GM23248 (cell line): ENCODE measurements around the gene COL6A5. TPM values are rescaled to one million over a fixed set of nuclear protein-coding genes. Genes with fewer than 3 reads are reported as not detected.

ENCODE experiments used
- DNase-seq: peaks from one replicate; pipeline ENCODE4 v3.0.0-alpha.2; 2015
- H2AFZ ChIP-seq: fragments of 200-600 bp; sonication (generic); 2 replicates; pipeline ENCODE4 v1.6.1; 2016; ENCODE audit warnings: antibody characterized with exemption
- H3F3A ChIP-seq: fragments of 200-600 bp; sonication (generic); 2 replicates; pipeline ENCODE4 v1.6.1; 2016; ENCODE audit warnings: mild to moderate bottlenecking, antibody characterized with exemption, mixed run types; ENCODE audit not compliant: insufficient read depth
- H3K27ac ChIP-seq: fragments of 200-600 bp; sonication (generic); 2 replicates; pipeline ENCODE4 v1.5.1; 2016; ENCODE audit warnings: mild to moderate bottlenecking
- H3K27me3 ChIP-seq: fragments of 200-600 bp; sonication (generic); replicated peaks from 2 replicates; pipeline ENCODE4 v1.6.1; 2016; ENCODE audit warnings: mild to moderate bottlenecking; ENCODE audit not compliant: insufficient read depth
- H3K36me3 ChIP-seq: fragments of 200-600 bp; sonication (generic); 2 replicates; pipeline ENCODE4 v1.6.1; 2016; ENCODE audit warnings: low read depth, mild to moderate bottlenecking
- H3K4me1 ChIP-seq: fragments of 200-600 bp; sonication (generic); 2 replicates; pipeline ENCODE4 v1.6.1; 2016; ENCODE audit warnings: mild to moderate bottlenecking; ENCODE audit not compliant: insufficient read depth
- H3K4me2 ChIP-seq: fragments of 200-600 bp; sonication (generic); one replicate; pipeline ENCODE4 v1.6.1; 2016; ENCODE audit warnings: mild to moderate bottlenecking; ENCODE audit not compliant: unreplicated experiment
- H3K4me3 ChIP-seq: fragments of 200-600 bp; sonication (generic); 2 replicates; pipeline ENCODE4 v1.5.1; 2016; ENCODE audit warnings: mild to moderate bottlenecking
- H3K79me2 ChIP-seq: fragments of 200-600 bp; sonication (generic); 2 replicates; pipeline ENCODE4 v1.6.1; 2016; ENCODE audit warnings: mild to moderate bottlenecking; ENCODE audit not compliant: insufficient read depth
- H3K9ac ChIP-seq: fragments of 200-600 bp; sonication (generic); 2 replicates; pipeline ENCODE4 v1.6.1; 2016; ENCODE audit warnings: mild to moderate bottlenecking
- H3K9me2 ChIP-seq: fragments of 200-600 bp; sonication (generic); 2 replicates; pipeline ENCODE4 v1.6.1; 2016; ENCODE audit warnings: mixed run types, mild to moderate bottlenecking, moderate library complexity; ENCODE audit not compliant: insufficient read depth
- H3K9me3 ChIP-seq: fragments of 200-600 bp; sonication (generic); one replicate; pipeline ENCODE4 v1.6.1; 2017; ENCODE audit warnings: low read depth
- H4K20me1 ChIP-seq: fragments of 200-600 bp; sonication (generic); 2 replicates; pipeline ENCODE4 v1.6.0; 2016; ENCODE audit not compliant: insufficient read depth
- EZH2 ChIP-seq: fragments of 200-600 bp; sonication (generic); IDR thresholded peaks from 2 replicates; pipeline ENCODE4 v1.6.1; 2018; ENCODE audit warnings: antibody characterized with exemption, mild to moderate bottlenecking; ENCODE audit not compliant: insufficient read depth, poor library complexity, severe bottlenecking
- EZH2phosphoT487 ChIP-seq: fragments of 200-600 bp; sonication (generic); IDR thresholded peaks from 2 replicates; pipeline ENCODE4 v1.6.1; 2018; ENCODE audit warnings: antibody characterized with exemption, moderate library complexity, mild to moderate bottlenecking, low read depth; ENCODE audit not compliant: insufficient read depth
- WGBS, 2 experiments: methylation state at CpG; one replicate each; pipeline ENCODE4 v1.1.6; 2015 to 2017; ENCODE audit warnings: low lambda C conversion rate in 2 of 2, low coverage in 1 of 2; ENCODE audit errors: missing lambda C conversion rate in 2 of 2; 5-methylcytosine and 5-hydroxymethylcytosine counted together
- in situ Hi-C: fragments of 300-500 bp; cut with MboI; formaldehyde crosslinking; loops from 2 replicates; pipeline ENCODE4 v1.15.0; 2020
- polyA plus RNA-seq: library from polyadenylated mRNA; unstranded; fragments of >200 nt; fragmentation: Nextera tagmentation; extraction: Ambion mirVana; gene quantifications from 2 replicates; pipeline ENCODE4 v1.2.1, GENCODE V29; 2016
- total RNA-seq: library from RNA; depleted of rRNA; stranded (reverse); fragments of >200 nt; shearing (Covaris generic); gene quantifications from 2 replicates; pipeline ENCODE4 v1.2.3, GENCODE V29; 2014

The COL6A5 gene
- total and polyA plus RNA-seq, 2 experiments from 2014 or later: not detected

GRCh38 chr3:130515755-130516154 lies 170.3 kb downstream of the COL6A5 start:
- H3K27ac ChIP-seq: no peak overlapping the region
- H3F3A ChIP-seq: no peaks in the 10 kb centered on the region
- H3K36me3 ChIP-seq: no peaks in the 10 kb centered on the region
- H3K9me3 ChIP-seq: no peaks in the 10 kb centered on the region
- H3K79me2 ChIP-seq: no peaks in the 10 kb centered on the region
- H3K4me3 ChIP-seq: no peak overlapping the region
- no peak overlapping the region for H3K9ac ChIP-seq
- in situ Hi-C loops: no loop called here
- no peak overlapping the region for H2AFZ ChIP-seq
- DNase-seq: peak; percentile 71
- no peak overlapping the region for H3K4me2 ChIP-seq
- 4 to 6% methylated on average over 2 of the region's 2 CpGs for WGBS, 2 experiments
- H3K27me3 ChIP-seq: peaks cover 8% of the 10 kb centered on the region; the same call in 1 of the 2 replicates
- TF ChIP-seq EZH2phosphoT487 (no peak), EZH2 (no peak)
- H3K4me1 ChIP-seq: no peaks in the 10 kb centered on the region
- no peaks in the 10 kb centered on the region for H3K9me2 ChIP-seq
- H4K20me1 ChIP-seq: no peaks in the 10 kb centered on the region

- no peak within 1 kb of the TSS for H3K9ac ChIP-seq
- no peaks in the 10 kb centered on the region for H3F3A ChIP-seq
- TF ChIP-seq EZH2 (no peak), EZH2phosphoT487 (no peak)
- H3K4me3 ChIP-seq: peak within 1 kb of the TSS; percentile 54
- WGBS, 2 experiments: 4 to 5% methylated on average over 33 to 57 of the region's 58 CpGs
- H3K27ac ChIP-seq: no peak within 1 kb of the TSS
- in situ Hi-C loops: no loop called here
- H3K79me2 ChIP-seq: no peaks in the 10 kb centered on the region
- DNase-seq: peak; percentile 39
- no peaks in the 10 kb centered on the region for H3K4me1 ChIP-seq
- peak within 1 kb of the TSS; percentile 54 for H2AFZ ChIP-seq
- H3K36me3 ChIP-seq: no peaks in the 10 kb centered on the region
- H3K9me3 ChIP-seq: no peaks in the 10 kb centered on the region
- no peaks in the 10 kb centered on the region for H4K20me1 ChIP-seq
- peak within 1 kb of the TSS; percentile 68 for H3K4me2 ChIP-seq
- no peaks in the 10 kb centered on the region for H3K9me2 ChIP-seq
- H3K27me3 ChIP-seq: peaks cover 8% of the 10 kb centered on the region; the same call in 1 of the 2 replicates
Observed at GRCh38 chr3:130516645-130517512, 171.4 kb downstream of the COL6A5 start, which contains the start of gene COL6A6. TSS of gene COL6A6 (plus strand) at chr3:130517177. CDS start at chr3:130560365, 43,188 bp downstream.

DNA sequence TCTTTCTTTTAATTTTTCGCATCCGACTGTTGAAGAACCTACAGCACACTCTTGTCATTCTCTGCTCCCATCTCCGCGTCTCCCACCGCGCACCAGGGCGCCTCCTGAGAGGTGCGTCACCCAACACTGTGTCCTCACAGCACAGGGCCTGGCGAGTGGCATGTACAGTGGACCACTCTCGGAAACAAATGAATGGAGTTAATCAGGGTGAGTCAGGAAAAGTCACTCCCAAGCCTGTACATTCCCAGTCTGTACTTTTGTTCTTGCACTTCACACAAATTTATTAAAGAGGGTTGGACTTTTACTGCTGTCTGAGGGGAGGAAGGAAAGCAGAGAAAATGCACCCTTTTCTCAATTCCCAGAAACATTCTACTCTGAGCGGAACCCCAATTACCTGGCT lies 172.1 kb downstream of the COL6A5 start:
- peak overlapping the region; percentile 54 for H2AFZ ChIP-seq
- WGBS, 2 experiments: 1 to 3% methylated on average over 11 of the region's 11 CpGs
- TF ChIP-seq EZH2phosphoT487 (no peak), EZH2 (no peak)

GRCh38 chr3:130519754-130520153 lies 174.3 kb downstream of the COL6A5 start:
- in situ Hi-C loops: no loop called here
- Histone ChIP-seq H3K79me2 (no peaks in the 10 kb centered on the region), H4K20me1 (no peaks in the 10 kb centered on the region), H3K4me3 (no peak overlapping the region), H3K36me3 (no peaks in the 10 kb centered on the region), H3K9me3 (no peaks in the 10 kb centered on the region), H3K4me2 (no peak overlapping the region), H3K27me3 (peaks cover 16% of the 10 kb centered on the region; the same call in 1 of the 2 replicates), H3K4me1 (no peaks in the 10 kb centered on the region), H3F3A (no peaks in the 10 kb centered on the region), H3K27ac (no peak overlapping the region), H3K9me2 (no peaks in the 10 kb centered on the region), H3K9ac (no peak overlapping the region), H2AFZ (no peak overlapping the region)
- no peak for DNase-seq
- 34 to 43% methylated on average over 4 of the region's 4 CpGs for WGBS, 2 experiments
- no peak for TF ChIP-seq EZH2phosphoT487
- TF ChIP-seq EZH2: no peak

More for the DNA sequence above, 172.1 kb downstream of the COL6A5 start:
- in situ Hi-C loops: no loop called here
- Histone ChIP-seq H3K4me2 (peak overlapping the region; percentile 68), H3K4me1 (no peaks in the 10 kb centered on the region), H3F3A (no peaks in the 10 kb centered on the region), H3K27me3 (peaks cover 13% of the 10 kb centered on the region; the same call in 1 of the 2 replicates), H3K9ac (no peak overlapping the region), H3K9me2 (no peaks in the 10 kb centered on the region), H4K20me1 (no peaks in the 10 kb centered on the region), H3K36me3 (no peaks in the 10 kb centered on the region), H3K27ac (no peak overlapping the region), H3K9me3 (no peaks in the 10 kb centered on the region), H3K4me3 (peak overlapping the region; percentile 54), H3K79me2 (no peaks in the 10 kb centered on the region)
- DNase-seq: peak; percentile 62
